ENCODE results near the gene HSPA12A.

The HSPA12A gene

DNA sequence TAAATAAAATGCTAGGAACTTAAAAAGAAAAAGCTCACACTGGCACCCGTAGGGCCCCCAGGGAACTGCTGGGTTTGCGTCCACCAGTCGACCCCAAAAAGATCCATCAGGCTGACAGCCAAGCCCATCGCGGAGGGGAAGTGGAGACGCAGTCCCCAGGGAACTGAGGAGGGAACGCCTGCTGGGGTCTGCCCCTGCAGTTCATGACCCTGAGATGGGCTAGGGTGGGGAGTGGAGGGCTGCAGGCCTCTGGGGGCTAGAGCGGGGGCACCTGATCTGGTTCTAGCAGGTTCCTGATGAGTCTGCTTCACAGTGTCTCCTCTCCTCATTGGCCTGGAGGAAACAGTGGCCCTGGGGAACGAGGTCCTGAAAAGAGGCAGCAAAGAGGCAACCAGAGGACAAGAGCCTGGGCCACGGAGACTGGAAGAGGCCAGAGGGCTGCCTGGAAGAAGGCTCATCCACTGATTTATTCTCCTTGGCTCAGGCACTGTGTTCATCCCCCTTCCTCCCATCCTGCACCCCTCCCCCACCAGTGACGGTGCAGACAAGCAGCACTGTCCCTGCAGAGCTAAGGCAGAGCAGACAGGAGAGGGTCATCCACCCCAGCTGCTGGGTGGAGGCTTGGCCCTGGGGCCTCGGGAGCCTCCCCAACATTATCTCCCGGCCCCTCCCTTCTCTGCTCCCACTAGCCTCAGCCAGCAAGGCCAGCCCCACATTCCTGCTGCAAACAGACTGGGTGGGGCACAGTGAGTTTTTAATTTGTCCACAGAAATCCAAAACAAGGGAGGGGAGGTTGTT lies 24.7 kb upstream of the HSPA12A start:
- TF ChIP-seq JUND (IDR thresholded peaks at IDR 0.05; ENCODE audit: low read depth) = no peak
- DNase-seq (ENCODE audit: low read depth in 1 of 2, low spot score in 1 of 2) = no peak

GRCh38 chr10:116766241-116766827 lies 24.0 kb upstream of the HSPA12A start:
- no peak for DNase-seq (ENCODE audit: low read depth in 1 of 2, low spot score in 1 of 2)
- no peak for TF ChIP-seq JUND (IDR thresholded peaks at IDR 0.05; ENCODE audit: low read depth)
- in situ Hi-C loops (cut with HindIII; ENCODE audit: low pct_unique_long_range_greater_than_20kb, low sequenced_read_pairs) = no loop called here

More for the DNA sequence above, 24.7 kb upstream of the HSPA12A start:
- in situ Hi-C loops (cut with HindIII; ENCODE audit: low pct_unique_long_range_greater_than_20kb, low sequenced_read_pairs) = no loop called here

GRCh38 chr10:116765648-116766081 lies 23.3 kb upstream of the HSPA12A start:
- TF ChIP-seq JUND (IDR thresholded peaks at IDR 0.05; ENCODE audit: low read depth) = no peak
- DNase-seq (ENCODE audit: low read depth in 1 of 2, low spot score in 1 of 2) = peak in 1 of 2 experiments; percentile 32
- in situ Hi-C loops (cut with HindIII; ENCODE audit: low pct_unique_long_range_greater_than_20kb, low sequenced_read_pairs) = no loop called here

GRCh38 chr10:116764979-116765378 lies 22.6 kb upstream of the HSPA12A start:
- in situ Hi-C loops (cut with HindIII; ENCODE audit: low pct_unique_long_range_greater_than_20kb, low sequenced_read_pairs) = no loop called here
- no peak for TF ChIP-seq JUND (IDR thresholded peaks at IDR 0.05; ENCODE audit: low read depth)
- DNase-seq (ENCODE audit: low read depth in 1 of 2, low spot score in 1 of 2) = no peak

DNA sequence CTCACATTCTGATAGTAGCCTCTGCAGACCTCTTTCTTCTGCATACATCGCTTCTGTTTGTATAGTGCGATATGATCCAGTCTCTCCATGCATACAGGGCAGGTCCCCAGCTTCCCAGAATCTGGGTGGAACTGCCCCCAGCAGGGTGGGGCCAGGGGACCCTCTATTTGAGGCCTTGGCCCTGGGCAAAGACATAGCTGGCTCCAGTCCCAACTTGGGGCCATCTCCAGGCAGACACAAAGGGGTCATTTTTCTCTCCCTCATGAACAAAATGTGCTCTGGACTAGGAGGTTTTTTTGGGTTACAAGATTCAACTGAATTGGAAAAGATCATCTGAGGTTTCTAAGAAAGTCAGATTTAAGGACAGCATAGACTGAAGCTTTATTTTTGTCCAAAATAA lies 21.1 kb upstream of the HSPA12A start:
- no peak for TF ChIP-seq JUND (IDR thresholded peaks at IDR 0.05; ENCODE audit: low read depth)
- DNase-seq (ENCODE audit: low read depth in 1 of 2, low spot score in 1 of 2) = no peak
- in situ Hi-C loops (cut with HindIII; ENCODE audit: low pct_unique_long_range_greater_than_20kb, low sequenced_read_pairs) = no loop called here

DNA sequence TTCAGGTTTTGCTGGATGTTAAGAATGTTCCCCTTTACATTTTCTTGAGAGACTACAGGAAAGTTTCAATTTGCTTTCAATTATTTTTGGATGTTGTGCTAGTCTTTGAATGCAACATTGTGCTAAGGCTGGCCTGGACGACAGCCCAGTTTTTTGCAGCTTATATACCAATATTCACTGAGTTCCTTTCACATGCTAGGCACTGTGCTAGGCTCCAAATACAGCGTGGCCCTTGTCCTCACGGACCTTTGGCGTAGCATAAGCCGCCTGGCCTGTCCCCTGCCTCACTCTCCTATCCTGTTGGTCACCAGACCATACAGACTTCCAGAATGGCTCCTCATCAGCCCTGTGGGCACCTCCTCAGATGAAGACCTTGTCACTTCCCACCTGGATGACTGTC lies 19.5 kb upstream of the HSPA12A start:
- DNase-seq (ENCODE audit: low read depth in 1 of 2, low spot score in 1 of 2) = no peak
- in situ Hi-C loops (cut with HindIII; ENCODE audit: low pct_unique_long_range_greater_than_20kb, low sequenced_read_pairs) = no loop called here
- no peak for TF ChIP-seq JUND (IDR thresholded peaks at IDR 0.05; ENCODE audit: low read depth)

GRCh38 chr10:116760919-116761318 lies 18.6 kb upstream of the HSPA12A start:
- DNase-seq (ENCODE audit: low read depth in 1 of 2, low spot score in 1 of 2) = no peak
- in situ Hi-C loops (cut with HindIII; ENCODE audit: low pct_unique_long_range_greater_than_20kb, low sequenced_read_pairs) = no loop called here
- TF ChIP-seq JUND (IDR thresholded peaks at IDR 0.05; ENCODE audit: low read depth) = no peak

- no peak for DNase-seq (ENCODE audit: low read depth in 1 of 2, low spot score in 1 of 2)
- in situ Hi-C loops (cut with HindIII; ENCODE audit: low pct_unique_long_range_greater_than_20kb, low sequenced_read_pairs) = no loop called here
- no peak for TF ChIP-seq JUND (IDR thresholded peaks at IDR 0.05; ENCODE audit: low read depth)
Observed at GRCh38 chr10:116757246-116757645, 14.9 kb upstream of the HSPA12A start.

GRCh38 chr10:116756277-116756676 lies 13.9 kb upstream of the HSPA12A start:
- no peak for TF ChIP-seq JUND (IDR thresholded peaks at IDR 0.05; ENCODE audit: low read depth)
- in situ Hi-C loops (cut with HindIII; ENCODE audit: low pct_unique_long_range_greater_than_20kb, low sequenced_read_pairs) = no loop called here
- DNase-seq (ENCODE audit: low read depth in 1 of 2, low spot score in 1 of 2) = no peak

GRCh38 chr10:116753759-116754158 lies 11.4 kb upstream of the HSPA12A start:
- no peak for DNase-seq (ENCODE audit: low read depth in 1 of 2, low spot score in 1 of 2)
- in situ Hi-C loops (cut with HindIII; ENCODE audit: low pct_unique_long_range_greater_than_20kb, low sequenced_read_pairs) = no loop called here
- TF ChIP-seq JUND (IDR thresholded peaks at IDR 0.05; ENCODE audit: low read depth) = no peak

GRCh38 chr10:116752969-116753665 lies 10.8 kb upstream of the HSPA12A start:
- in situ Hi-C loops (cut with HindIII; ENCODE audit: low pct_unique_long_range_greater_than_20kb, low sequenced_read_pairs) = no loop called here
- no peak for TF ChIP-seq JUND (IDR thresholded peaks at IDR 0.05; ENCODE audit: low read depth)
- no peak for DNase-seq (ENCODE audit: low read depth in 1 of 2, low spot score in 1 of 2)

GRCh38 chr10:116752563-116752962 lies 10.2 kb upstream of the HSPA12A start:
- TF ChIP-seq JUND (IDR thresholded peaks at IDR 0.05; ENCODE audit: low read depth) = no peak
- no peak for DNase-seq (ENCODE audit: low read depth in 1 of 2, low spot score in 1 of 2)
- in situ Hi-C loops (cut with HindIII; ENCODE audit: low pct_unique_long_range_greater_than_20kb, low sequenced_read_pairs) = no loop called here

- DNase-seq (ENCODE audit: low read depth in 1 of 2, low spot score in 1 of 2) = no peak
- no peak for TF ChIP-seq JUND (IDR thresholded peaks at IDR 0.05; ENCODE audit: low read depth)
- in situ Hi-C loops (cut with HindIII; ENCODE audit: low pct_unique_long_range_greater_than_20kb, low sequenced_read_pairs) = no loop called here
Observed at GRCh38 chr10:116748471-116748870, 6.1 kb upstream of the HSPA12A start.

Data from T47D (cell line).